ENCODE measurements around the gene UAP1L1. TPM values are rescaled to one million over a fixed set of nuclear protein-coding genes. Genes with fewer than 3 reads are reported as not detected.
"Not testable (repeated sequence)": the region's sequence is repeated elsewhere in the genome, so short reads cannot be mapped to it uniquely, and the experiment has no call there.

UAP1L1 gene
- total RNA-seq, 6 donors from 2014 or later = 10.5 to 69.1 (median 34.0) TPM

DNA sequence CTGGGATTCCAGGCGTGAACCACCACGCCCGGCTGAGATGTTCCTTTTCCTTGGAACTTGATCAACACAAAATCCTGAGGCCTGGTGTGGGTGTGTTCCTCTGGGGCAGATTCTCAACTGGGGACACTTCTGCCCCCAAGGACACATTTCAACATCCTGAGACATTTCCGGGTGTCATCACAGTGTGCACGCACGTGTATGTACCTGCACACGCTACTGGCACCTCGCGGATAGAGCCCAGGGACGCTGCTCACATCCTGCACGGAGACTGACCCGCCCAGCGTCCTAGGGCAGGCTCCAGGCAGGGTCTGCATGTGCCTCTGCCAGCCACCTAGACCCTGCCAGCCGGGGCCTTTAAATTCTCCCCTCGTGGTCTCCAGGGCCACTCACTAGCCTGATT, 14.9 kb upstream of the UAP1L1 start:
- Histone ChIP-seq H3K27ac (no peak overlapping the region), H3K9me3 (no peaks in the 10 kb centered on the region), H3K4me1 (peaks cover 0 to 8% (median 6%) of the 10 kb centered on the region in 4 donors), H3K36me3 (no peaks in the 10 kb centered on the region), H3K4me3 (no peak overlapping the region), H3K27me3 (no peaks in the 10 kb centered on the region)
- DNase-seq (peak in 1 of 2 donors; percentile 8), ATAC-seq (ENCODE audit: low FRiP score in 2 of 2) (no peak)
- TF ChIP-seq POLR2A (IDR thresholded peaks at IDR 0.05) (no peak), POLR2AphosphoS5 (IDR thresholded peaks at IDR 0.05) (no peak), EP300 (IDR thresholded peaks at IDR 0.05) (no peak)
- TF ChIP-seq, protein P1, sequence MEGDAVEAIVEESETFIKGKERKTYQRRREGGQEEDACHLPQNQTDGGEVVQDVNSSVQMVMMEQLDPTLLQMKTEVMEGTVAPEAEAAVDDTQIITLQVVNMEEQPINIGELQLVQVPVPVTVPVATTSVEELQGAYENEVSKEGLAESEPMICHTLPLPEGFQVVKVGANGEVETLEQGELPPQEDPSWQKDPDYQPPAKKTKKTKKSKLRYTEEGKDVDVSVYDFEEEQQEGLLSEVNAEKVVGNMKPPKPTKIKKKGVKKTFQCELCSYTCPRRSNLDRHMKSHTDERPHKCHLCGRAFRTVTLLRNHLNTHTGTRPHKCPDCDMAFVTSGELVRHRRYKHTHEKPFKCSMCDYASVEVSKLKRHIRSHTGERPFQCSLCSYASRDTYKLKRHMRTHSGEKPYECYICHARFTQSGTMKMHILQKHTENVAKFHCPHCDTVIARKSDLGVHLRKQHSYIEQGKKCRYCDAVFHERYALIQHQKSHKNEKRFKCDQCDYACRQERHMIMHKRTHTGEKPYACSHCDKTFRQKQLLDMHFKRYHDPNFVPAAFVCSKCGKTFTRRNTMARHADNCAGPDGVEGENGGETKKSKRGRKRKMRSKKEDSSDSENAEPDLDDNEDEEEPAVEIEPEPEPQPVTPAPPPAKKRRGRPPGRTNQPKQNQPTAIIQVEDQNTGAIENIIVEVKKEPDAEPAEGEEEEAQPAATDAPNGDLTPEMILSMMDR (IDR thresholded peaks at IDR 0.05) = no peak
- 81 to 86% methylated on average over 13 to 15 of the region's 15 CpGs for WGBS, 2 donors

DNA sequence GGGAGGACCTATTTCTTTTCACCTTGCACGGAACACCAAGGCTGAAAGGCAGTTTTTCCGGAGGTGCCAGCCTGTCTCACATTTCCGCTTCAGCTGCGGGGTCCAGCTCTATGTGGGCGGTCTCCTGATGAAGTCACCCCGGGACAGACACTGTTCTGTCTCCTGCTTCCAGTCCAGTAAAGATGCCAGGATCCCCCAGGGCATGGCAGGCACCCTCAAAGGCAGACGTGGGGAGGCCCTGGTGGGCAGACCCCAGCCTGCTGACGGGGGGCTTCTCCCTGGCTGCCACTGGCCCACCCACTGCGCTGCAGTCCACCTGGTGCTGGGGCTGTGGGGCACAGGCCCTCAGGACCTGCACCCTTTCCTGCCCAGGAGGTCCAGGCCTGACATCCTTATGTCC, 14.5 kb upstream of the UAP1L1 start:
- not testable (repeated sequence) for H3K27me3 ChIP-seq; ATAC-seq (ENCODE audit: low FRiP score in 2 of 2); H3K4me1 ChIP-seq; H3K4me3 ChIP-seq; H3K9me3 ChIP-seq; H3K27ac ChIP-seq; H3K36me3 ChIP-seq
- 83% methylated on average over 1 of the region's 9 CpGs; no CpG with 5 or more reads in 1 of the 2 donors for WGBS, 2 donors
- peak in 1 of 2 donors; percentile 50 for DNase-seq

DNA sequence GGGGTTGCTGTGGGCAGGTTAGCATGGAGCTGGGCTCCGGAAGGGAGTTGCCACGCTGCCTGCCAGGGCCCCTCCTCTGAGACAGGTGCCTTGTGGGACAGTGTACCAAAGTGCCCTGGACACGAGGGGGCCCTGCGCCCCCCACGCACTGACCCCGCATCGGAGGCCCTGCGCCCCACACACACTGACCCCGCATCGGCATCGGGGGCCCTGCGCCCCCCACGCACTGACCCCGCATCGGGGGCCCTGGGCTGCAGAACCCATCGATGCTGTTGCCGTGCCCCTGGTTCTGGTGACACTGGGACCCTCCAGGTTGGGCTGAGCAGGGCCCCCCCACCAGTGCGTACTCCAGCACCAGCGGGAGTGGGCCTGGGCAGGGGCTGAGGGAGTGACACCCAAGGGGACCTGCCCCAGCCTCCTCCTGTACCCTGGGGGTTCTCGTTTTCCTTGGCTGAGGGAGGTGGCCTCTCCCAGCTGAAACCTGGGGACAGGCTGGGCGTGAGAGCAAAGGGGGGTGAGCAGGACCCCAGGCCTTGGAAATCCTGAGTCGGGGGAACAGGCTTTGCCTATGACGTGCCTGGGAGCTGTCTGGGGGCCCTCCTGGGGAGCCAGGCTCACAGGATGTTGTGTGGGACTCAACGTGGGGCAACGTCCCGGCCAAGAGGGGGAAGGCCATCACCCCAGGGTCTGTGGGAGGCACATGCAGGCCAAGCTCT, 13.8 kb upstream of the UAP1L1 start:
- no peak overlapping the region for H3K27ac ChIP-seq
- WGBS, 2 donors = 74 to 80% methylated on average over 6 to 14 of the region's 26 CpGs
- peak in 1 of 2 donors; percentile 68 for DNase-seq
- TF ChIP-seq, protein P1 (IDR thresholded peaks at IDR 0.05) = no peak
- no peak for TF ChIP-seq POLR2A (IDR thresholded peaks at IDR 0.05)
- no peak for TF ChIP-seq POLR2AphosphoS5 (IDR thresholded peaks at IDR 0.05)
- no peak for TF ChIP-seq EP300 (IDR thresholded peaks at IDR 0.05)
- H3K4me1 ChIP-seq = peaks cover 0 to 8% (median 6%) of the 10 kb centered on the region in 4 donors
- H3K27me3 ChIP-seq = no peaks in the 10 kb centered on the region
- ATAC-seq (ENCODE audit: low FRiP score in 2 of 2) = no peak
- no peaks in the 10 kb centered on the region for H3K36me3 ChIP-seq
- H3K4me3 ChIP-seq = no peak overlapping the region
- no peaks in the 10 kb centered on the region for H3K9me3 ChIP-seq

DNA sequence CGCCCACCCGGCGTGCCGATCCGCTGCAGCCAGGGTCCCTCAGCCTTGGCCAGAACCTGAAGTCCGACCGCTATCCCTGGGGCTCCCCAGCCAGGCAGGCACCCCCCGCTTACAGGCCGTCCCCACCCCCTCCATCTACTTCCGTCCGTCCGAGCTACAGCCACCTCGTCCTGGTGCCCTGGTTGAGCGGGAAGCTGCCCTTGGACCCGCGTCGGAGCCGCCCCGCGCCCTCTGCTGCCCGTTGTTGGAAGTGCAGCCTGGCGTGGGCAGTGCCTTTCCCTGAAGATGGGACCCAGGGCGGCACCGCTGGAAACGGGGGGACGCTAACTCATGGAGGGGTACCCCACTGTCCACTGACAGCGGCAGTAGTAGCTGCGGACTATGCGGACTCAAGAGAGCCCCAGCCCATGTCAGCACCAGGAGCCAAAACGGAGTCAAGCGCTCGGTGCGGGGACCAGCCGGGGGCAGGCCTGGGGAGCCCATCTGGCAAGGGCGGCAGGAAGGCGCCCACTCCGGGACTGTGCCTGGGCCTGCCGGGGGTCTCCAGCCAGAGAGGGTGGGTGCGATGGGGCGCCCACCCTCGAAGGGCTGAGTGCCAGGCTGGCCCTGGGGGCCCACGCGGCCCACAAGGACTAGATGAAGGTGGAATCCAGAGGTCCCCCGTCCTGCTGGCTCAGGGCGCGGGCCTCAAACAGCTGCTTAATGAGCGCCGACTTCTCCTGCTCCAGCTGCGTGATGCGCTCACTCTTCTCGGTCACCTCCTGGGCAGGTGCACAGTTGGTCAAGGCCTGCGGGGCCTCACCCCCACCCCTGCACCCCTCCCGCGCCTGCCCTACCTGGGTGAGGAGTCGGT, 13.1 kb upstream of the UAP1L1 start:
- peak; percentile 59 to 87 for ATAC-seq (ENCODE audit: low FRiP score in 2 of 2)
- WGBS, 2 donors = 57 to 98% methylated on average over 14 to 46 of the region's 55 CpGs
- no peaks in the 10 kb centered on the region for H3K9me3 ChIP-seq
- no peaks in the 10 kb centered on the region for H3K36me3 ChIP-seq
- no peak overlapping the region for H3K4me3 ChIP-seq
- peak in 1 of 2 donors; percentile 96 for DNase-seq
- TF ChIP-seq, protein P1 (IDR thresholded peaks at IDR 0.05) = peak; percentile 96 to 99 (median 98)
- TF ChIP-seq POLR2A (IDR thresholded peaks at IDR 0.05) = no peak
- peaks cover 2 to 12% (median 8%) of the 10 kb centered on the region in 4 donors for H3K4me1 ChIP-seq
- peaks cover 0 to 4% (median 0%) of the 10 kb centered on the region in 4 donors for H3K27me3 ChIP-seq
- H3K27ac ChIP-seq = no peak overlapping the region

DNA sequence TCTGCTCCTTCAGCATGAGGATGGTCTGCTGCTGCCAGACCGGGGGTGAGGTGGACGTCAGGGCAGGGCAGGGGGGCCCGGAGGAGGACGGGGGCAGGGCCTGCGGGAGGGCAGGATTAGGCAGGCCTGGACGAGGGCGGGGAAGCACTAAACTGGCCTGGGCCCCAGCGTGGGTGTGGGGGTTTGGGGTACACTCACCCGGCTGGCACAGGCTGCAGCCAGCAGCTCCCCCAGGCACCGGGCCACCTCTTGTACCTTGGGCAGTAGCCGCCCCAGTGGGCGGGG, 12.5 kb upstream of the UAP1L1 start:
- Histone ChIP-seq H3K4me3 (no peak overlapping the region), H3K4me1 (peaks cover 8 to 18% (median 14%) of the 10 kb centered on the region in 4 donors), H3K27me3 (peaks cover 0 to 10% (median 0%) of the 10 kb centered on the region in 4 donors), H3K27ac (no peak overlapping the region), H3K36me3 (no peaks in the 10 kb centered on the region), H3K9me3 (no peaks in the 10 kb centered on the region)
- DNase-seq = peak in 1 of 2 donors; percentile 72
- ATAC-seq (ENCODE audit: low FRiP score in 2 of 2) = peak in 1 of 2 donors; percentile 7
- 84 to 90% methylated on average over 5 to 10 of the region's 12 CpGs for WGBS, 2 donors
- TF ChIP-seq, protein P1 (IDR thresholded peaks at IDR 0.05) = no peak
- TF ChIP-seq POLR2A (IDR thresholded peaks at IDR 0.05) (no peak), POLR2AphosphoS5 (IDR thresholded peaks at IDR 0.05) (no peak), EP300 (IDR thresholded peaks at IDR 0.05) (no peak)

Data from upper lobe of left lung (tissue), 6 donors.